ENCODE measurements around the gene CAMK1. TPM values are rescaled to one million over a fixed set of nuclear protein-coding genes. Genes with fewer than 3 reads are reported as not detected.

CAMK1 gene
- total RNA-seq, 1 experiment from 2014 or later = 19.7 TPM

GRCh38 chr3:9795207-9795606 is 25.5 kb upstream of the CAMK1 start:
- Histone ChIP-seq H3K4me3 (replicated peaks in 1 of 2; ENCODE audit: low read depth in 1 of 2, low read length in 2 of 2) (no peak overlapping the region), H3K27ac (ENCODE audit: low read depth, low read length) (no peak overlapping the region), H4K20me1 (ENCODE audit: insufficient read depth) (no peaks in the 10 kb centered on the region), H3K27me3 (ENCODE audit: insufficient read depth, low read length) (no peaks in the 10 kb centered on the region), H3K36me3 (ENCODE audit: control insufficient read depth in 1 of 2, insufficient read depth in 2 of 2, low read length in 2 of 2) (peaks cover 30 to 42% of the 10 kb centered on the region in 2 experiments), H3K4me2 (ENCODE audit: low read length) (no peak overlapping the region), H3K9me2 (ENCODE audit: insufficient read depth) (no peaks in the 10 kb centered on the region), H3K9ac (ENCODE audit: low read length) (no peak overlapping the region), H3K4me1 (ENCODE audit: control insufficient read depth in 1 of 2, insufficient read depth in 2 of 2, low read length in 2 of 2) (peaks cover 0 to 18% of the 10 kb centered on the region in 2 experiments; a peak in 3 of 4 replicates), H3K79me2 (ENCODE audit: insufficient read depth, low read length) (peaks cover 70% of the 10 kb centered on the region), H3K9me3 (ENCODE audit: control insufficient read depth in 1 of 2, insufficient read depth in 1 of 2, low read depth in 1 of 2, low read length in 2 of 2) (no peaks in the 10 kb centered on the region), H2AFZ (ENCODE audit: low read depth, low read length, poor library complexity, severe bottlenecking) (no peak overlapping the region)
- ChIA-PET RAD21 (ENCODE audit: low non-redundant PET in 1 of 2, low total read pairs in 2 of 2, uncharacterized antibody in 2 of 2, unreplicated experiment in 2 of 2) (no interaction called here), POLR2A (no interaction called here), CTCF (interaction anchor here (1.0 kb wide), 1 partner anchor 151 kb away, joined by 3 read pairs; no protein-coding TSS in a partner anchor)
- no peak for ATAC-seq
- TF ChIP-seq ELF1 (IDR thresholded peaks at IDR 0.05; ENCODE audit: borderline replicate concordance, low read depth) (no peak), ZFX (IDR thresholded peaks at IDR 0.05) (no peak), EZH2phosphoT487 (IDR thresholded peaks at IDR 0.05; ENCODE audit: borderline replicate concordance) (no peak), POLR2AphosphoS5 (IDR thresholded peaks at IDR 0.05; ENCODE audit: low read depth, low read length) (no peak), SRF (IDR thresholded peaks at IDR 0.05; ENCODE audit: low read depth) (no peak), EGR1 (IDR thresholded peaks at IDR 0.05; ENCODE audit: low read depth) (no peak), CTCF (IDR thresholded peaks at IDR 0.05 in 2 of 3, conservative IDR thresholded peaks at IDR 0.05 in 1 of 3; ENCODE audit: borderline replicate concordance in 1 of 3, insufficient read depth in 1 of 3, low read depth in 2 of 3, low read length in 2 of 3) (no peak), RAD21 (IDR thresholded peaks at IDR 0.05; ENCODE audit: low read depth) (no peak), MAX (IDR thresholded peaks at IDR 0.05) (no peak), ZBTB33 (IDR thresholded peaks at IDR 0.05; ENCODE audit: extremely low read depth, insufficient replicate concordance, low read length) (no peak), TCF7L2 (IDR thresholded peaks at IDR 0.05; ENCODE audit: borderline replicate concordance, extremely low read depth, insufficient read depth, insufficient read length) (no peak), ZNF274 (IDR thresholded peaks at IDR 0.05; ENCODE audit: low read depth, low read length) (no peak), SP1 (IDR thresholded peaks at IDR 0.05; ENCODE audit: low read depth) (no peak), CEBPB (IDR thresholded peaks at IDR 0.05; ENCODE audit: low read depth) (no peak), JUND (IDR thresholded peaks at IDR 0.05) (no peak), SIN3A (IDR thresholded peaks at IDR 0.05; ENCODE audit: low read depth) (no peak), CBX3 (IDR thresholded peaks at IDR 0.05; ENCODE audit: low read depth) (no peak), FOSL1 (IDR thresholded peaks at IDR 0.05; ENCODE audit: low read depth) (no peak), REST (IDR thresholded peaks at IDR 0.05; ENCODE audit: low read depth) (no peak), EZH2 (IDR thresholded peaks at IDR 0.05) (no peak)
- BruUV-seq (replicated peaks) = no TSS peak
- intact Hi-C loops (cut with micrococcal nuclease) = no loop called here
- no peak for DNase-seq (ENCODE audit: low read depth, low spot score)
